NB4 (cell line): ENCODE results near the gene CCDC102B.

ENCODE experiments used
- MYC ChIP-seq: IDR thresholded peaks from 2 replicates; pipeline ENCODE4 v1.6.1; 2011; ENCODE audit warnings: low read depth, low read length
- POLR2A ChIP-seq: IDR thresholded peaks from 2 replicates; pipeline ENCODE4 v1.6.1; 2011; ENCODE audit warnings: mild to moderate bottlenecking; ENCODE audit not compliant: insufficient read length; ENCODE audit errors: extremely low read depth
- TF ChIP-seq, protein P1 (sequence below): IDR thresholded peaks from one replicate; pipeline ENCODE4 v1.5.1; 2012; ENCODE audit warnings: low read depth, low read length
- TF ChIP-seq, protein P2 (sequence below): IDR thresholded peaks from 2 replicates; pipeline ENCODE4 v1.6.1; 2011; ENCODE audit warnings: low read depth, low read length

DNA sequence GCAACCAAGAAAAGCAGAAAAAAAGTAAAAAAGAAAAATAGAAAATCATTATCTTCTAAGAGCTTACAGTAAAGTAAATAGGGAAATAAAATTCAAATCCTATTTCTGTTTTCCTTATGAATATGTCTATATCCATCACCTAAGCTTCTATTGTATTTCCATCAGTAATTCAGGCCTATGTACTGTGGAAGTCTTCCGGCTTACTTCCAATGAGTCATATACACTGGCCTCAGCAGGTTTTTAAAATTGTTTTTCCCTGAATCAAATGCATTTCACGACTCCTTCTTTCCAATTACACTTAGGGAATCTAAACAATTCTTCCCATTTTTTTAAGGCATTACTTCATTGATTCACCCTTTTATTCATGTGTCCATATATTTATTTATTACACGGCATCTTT lies 164.7 kb downstream of the CCDC102B start:
- TF ChIP-seq POLR2A (no peak), MYC (no peak)
- TF ChIP-seq, protein P1, sequence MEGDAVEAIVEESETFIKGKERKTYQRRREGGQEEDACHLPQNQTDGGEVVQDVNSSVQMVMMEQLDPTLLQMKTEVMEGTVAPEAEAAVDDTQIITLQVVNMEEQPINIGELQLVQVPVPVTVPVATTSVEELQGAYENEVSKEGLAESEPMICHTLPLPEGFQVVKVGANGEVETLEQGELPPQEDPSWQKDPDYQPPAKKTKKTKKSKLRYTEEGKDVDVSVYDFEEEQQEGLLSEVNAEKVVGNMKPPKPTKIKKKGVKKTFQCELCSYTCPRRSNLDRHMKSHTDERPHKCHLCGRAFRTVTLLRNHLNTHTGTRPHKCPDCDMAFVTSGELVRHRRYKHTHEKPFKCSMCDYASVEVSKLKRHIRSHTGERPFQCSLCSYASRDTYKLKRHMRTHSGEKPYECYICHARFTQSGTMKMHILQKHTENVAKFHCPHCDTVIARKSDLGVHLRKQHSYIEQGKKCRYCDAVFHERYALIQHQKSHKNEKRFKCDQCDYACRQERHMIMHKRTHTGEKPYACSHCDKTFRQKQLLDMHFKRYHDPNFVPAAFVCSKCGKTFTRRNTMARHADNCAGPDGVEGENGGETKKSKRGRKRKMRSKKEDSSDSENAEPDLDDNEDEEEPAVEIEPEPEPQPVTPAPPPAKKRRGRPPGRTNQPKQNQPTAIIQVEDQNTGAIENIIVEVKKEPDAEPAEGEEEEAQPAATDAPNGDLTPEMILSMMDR = no peak
- TF ChIP-seq, protein P2, sequence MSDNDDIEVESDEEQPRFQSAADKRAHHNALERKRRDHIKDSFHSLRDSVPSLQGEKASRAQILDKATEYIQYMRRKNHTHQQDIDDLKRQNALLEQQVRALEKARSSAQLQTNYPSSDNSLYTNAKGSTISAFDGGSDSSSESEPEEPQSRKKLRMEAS = no peak
